Measurements from ENCODE around the gene POLR3GL. TPM values are rescaled to one million over a fixed set of nuclear protein-coding genes. Genes with fewer than 3 reads are reported as not detected.

Gene POLR3GL
- total and polyA plus RNA-seq, 2 experiments from 2014 or later: 17.4 to 37.9 TPM

GRCh38 chr1:145959333-145959732, 5.2 kb upstream of the POLR3GL start:
- no peak overlapping the region for H3K4me3 ChIP-seq

GRCh38 chr1:145959957-145960467, 4.5 kb upstream of the POLR3GL start:
- no peaks in the 10 kb centered on the region for H3K9me2 ChIP-seq (ENCODE audit: insufficient read depth)
- peak overlapping the region; percentile 89 for H3K4me2 ChIP-seq (ENCODE audit: unreplicated experiment)
- H3K27ac ChIP-seq: no peak overlapping the region
- DNase-seq: no peak
- H3K4me1 ChIP-seq (ENCODE audit: insufficient read depth): peaks cover 33% of the 10 kb centered on the region
- peaks cover 55% of the 10 kb centered on the region for H3F3A ChIP-seq (ENCODE audit: insufficient read depth)
- peak overlapping the region; percentile 86 for H2AFZ ChIP-seq
- H4K20me1 ChIP-seq (ENCODE audit: insufficient read depth): no peaks in the 10 kb centered on the region
- WGBS, 2 experiments (ENCODE audit: low coverage in 1 of 2, low lambda C conversion rate in 2 of 2, missing lambda C conversion rate in 2 of 2): 9 to 10% methylated on average over 10 to 12 of the region's 12 CpGs
- H3K36me3 ChIP-seq (ENCODE audit: low read depth): no peaks in the 10 kb centered on the region
- in situ Hi-C loops (cut with MboI): no loop called here
- H3K79me2 ChIP-seq (ENCODE audit: insufficient read depth): peaks cover 25% of the 10 kb centered on the region
- no peaks in the 10 kb centered on the region for H3K9me3 ChIP-seq (ENCODE audit: low read depth)
- H3K4me3 ChIP-seq: peak overlapping the region; percentile 92
- TF ChIP-seq EZH2phosphoT487 (IDR thresholded peaks at IDR 0.05; ENCODE audit: insufficient read depth, low read depth) (no peak), EZH2 (IDR thresholded peaks at IDR 0.05; ENCODE audit: insufficient read depth, poor library complexity, severe bottlenecking) (no peak)
- no peak overlapping the region; the same call in 1 of the 2 replicates for H3K9ac ChIP-seq
- H3K27me3 ChIP-seq (replicated peaks; ENCODE audit: insufficient read depth): no peaks in the 10 kb centered on the region

More at GRCh38 chr1:145959333-145959732, 5.2 kb upstream of the POLR3GL start:
- in situ Hi-C loops (cut with MboI): no loop called here
- H3K27me3 ChIP-seq (replicated peaks; ENCODE audit: insufficient read depth): no peaks in the 10 kb centered on the region
- no peak overlapping the region for H3K27ac ChIP-seq
- H4K20me1 ChIP-seq (ENCODE audit: insufficient read depth): no peaks in the 10 kb centered on the region
- H3F3A ChIP-seq (ENCODE audit: insufficient read depth): peaks cover 55% of the 10 kb centered on the region
- H3K9ac ChIP-seq: no peak overlapping the region
- peaks cover 29% of the 10 kb centered on the region for H3K79me2 ChIP-seq (ENCODE audit: insufficient read depth)
- H3K4me2 ChIP-seq (ENCODE audit: unreplicated experiment): no peak overlapping the region
- no peak for DNase-seq
- TF ChIP-seq EZH2 (IDR thresholded peaks at IDR 0.05; ENCODE audit: insufficient read depth, poor library complexity, severe bottlenecking) (no peak), EZH2phosphoT487 (IDR thresholded peaks at IDR 0.05; ENCODE audit: insufficient read depth, low read depth) (no peak)
- no peaks in the 10 kb centered on the region for H3K9me3 ChIP-seq (ENCODE audit: low read depth)
- H3K4me1 ChIP-seq (ENCODE audit: insufficient read depth): peaks cover 39% of the 10 kb centered on the region
- no peak overlapping the region for H2AFZ ChIP-seq
- H3K9me2 ChIP-seq (ENCODE audit: insufficient read depth): no peaks in the 10 kb centered on the region
- no peaks in the 10 kb centered on the region for H3K36me3 ChIP-seq (ENCODE audit: low read depth)

GRCh38 chr1:145960468-145961108, 3.9 kb upstream of the POLR3GL start:
- H3K4me3 ChIP-seq: peak overlapping the region; percentile 92
- peaks cover 51% of the 10 kb centered on the region for H3F3A ChIP-seq (ENCODE audit: insufficient read depth)
- H3K27ac ChIP-seq: 0 out of 2 replicates have a peak overlapping the region, but pooled peaks have one; percentile 2
- peaks cover 27% of the 10 kb centered on the region for H3K4me1 ChIP-seq (ENCODE audit: insufficient read depth)
- TF ChIP-seq EZH2phosphoT487 (IDR thresholded peaks at IDR 0.05; ENCODE audit: insufficient read depth, low read depth) (no peak), EZH2 (IDR thresholded peaks at IDR 0.05; ENCODE audit: insufficient read depth, poor library complexity, severe bottlenecking) (no peak)
- peak overlapping the region; percentile 89 for H3K4me2 ChIP-seq (ENCODE audit: unreplicated experiment)
- peak; percentile 82 for DNase-seq
- no peaks in the 10 kb centered on the region for H3K9me3 ChIP-seq (ENCODE audit: low read depth)
- no peaks in the 10 kb centered on the region for H3K9me2 ChIP-seq (ENCODE audit: insufficient read depth)
- 2 to 3% methylated on average over 32 to 43 of the region's 44 CpGs for WGBS, 2 experiments (ENCODE audit: low coverage in 1 of 2, low lambda C conversion rate in 2 of 2, missing lambda C conversion rate in 2 of 2)
- no peaks in the 10 kb centered on the region for H4K20me1 ChIP-seq (ENCODE audit: insufficient read depth)
- peak overlapping the region; percentile 86 for H2AFZ ChIP-seq
- peaks cover 24% of the 10 kb centered on the region for H3K79me2 ChIP-seq (ENCODE audit: insufficient read depth)
- peak overlapping the region; percentile 66 for H3K9ac ChIP-seq
- in situ Hi-C loops (cut with MboI): no loop called here
- H3K36me3 ChIP-seq (ENCODE audit: low read depth): no peaks in the 10 kb centered on the region
- no peaks in the 10 kb centered on the region for H3K27me3 ChIP-seq (replicated peaks; ENCODE audit: insufficient read depth)

DNA sequence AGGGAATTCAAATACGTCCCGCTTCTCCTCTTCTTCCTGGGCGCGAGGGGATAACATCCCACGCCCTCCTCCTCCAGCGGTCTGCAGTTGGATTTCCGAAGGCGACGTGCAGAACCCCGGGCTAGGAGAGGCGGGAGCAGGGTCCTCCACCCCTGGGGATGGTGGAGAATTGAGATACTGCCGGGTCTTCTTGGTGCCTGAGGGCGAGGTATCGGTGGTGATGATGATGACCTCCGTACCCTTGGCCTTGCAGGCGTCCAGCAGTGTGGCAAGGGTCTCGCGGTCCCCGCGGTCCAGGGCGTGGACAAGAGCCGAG, 3.4 kb upstream of the POLR3GL start:
- in situ Hi-C loops (cut with MboI): no loop called here
- H4K20me1 ChIP-seq (ENCODE audit: insufficient read depth): no peaks in the 10 kb centered on the region
- H3K79me2 ChIP-seq (ENCODE audit: insufficient read depth): peaks cover 19% of the 10 kb centered on the region
- no peaks in the 10 kb centered on the region for H3K36me3 ChIP-seq (ENCODE audit: low read depth)
- no peak for TF ChIP-seq EZH2 (IDR thresholded peaks at IDR 0.05; ENCODE audit: insufficient read depth, poor library complexity, severe bottlenecking)
- TF ChIP-seq EZH2phosphoT487 (IDR thresholded peaks at IDR 0.05; ENCODE audit: insufficient read depth, low read depth): no peak
- DNase-seq: peak; percentile 34
- no peaks in the 10 kb centered on the region for H3K27me3 ChIP-seq (replicated peaks; ENCODE audit: insufficient read depth)
- H3K9ac ChIP-seq: peak overlapping the region; percentile 66
- H3K4me2 ChIP-seq (ENCODE audit: unreplicated experiment): peak overlapping the region; percentile 89
- H2AFZ ChIP-seq: peak overlapping the region; percentile 86
- H3K4me1 ChIP-seq (ENCODE audit: insufficient read depth): peaks cover 22% of the 10 kb centered on the region
- H3K4me3 ChIP-seq: peak overlapping the region; percentile 92
- 1 to 2% methylated on average over 19 to 22 of the region's 22 CpGs for WGBS, 2 experiments (ENCODE audit: low coverage in 1 of 2, low lambda C conversion rate in 2 of 2, missing lambda C conversion rate in 2 of 2)
- H3F3A ChIP-seq (ENCODE audit: insufficient read depth): peaks cover 46% of the 10 kb centered on the region
- H3K9me3 ChIP-seq (ENCODE audit: low read depth): no peaks in the 10 kb centered on the region
- H3K9me2 ChIP-seq (ENCODE audit: insufficient read depth): no peaks in the 10 kb centered on the region
- H3K27ac ChIP-seq: no peak overlapping the region

All from GM23248 (cell line).